Subcutaneous abdominal adipose tissue (tissue), 5 donors: ENCODE data around the gene NAA35.

ENCODE experiments used
- H3K27ac ChIP-seq: one replicate; pipeline ENCODE4 v1.7.0; 2013; ENCODE audit warnings: low read depth, mild to moderate bottlenecking, inconsistent platforms, low read length, moderate library complexity
- H3K27me3 ChIP-seq, 5 donors: one replicate each; pipeline ENCODE4 v1.7.0; 2013; ENCODE audit warnings: low read length in 5 of 5, inconsistent platforms in 1 of 5; ENCODE audit not compliant: control insufficient read depth in 5 of 5, insufficient read depth in 4 of 5
- H3K36me3 ChIP-seq, 5 donors: one replicate each; pipeline ENCODE4 v1.7.0; 2013; ENCODE audit warnings: low read length in 5 of 5; ENCODE audit not compliant: control insufficient read depth in 5 of 5, insufficient read depth in 5 of 5
- H3K4me1 ChIP-seq, 5 donors: one replicate each; pipeline ENCODE4 v1.7.0; 2013; ENCODE audit warnings: low read length in 5 of 5, mild to moderate bottlenecking in 3 of 5, moderate library complexity in 1 of 5; ENCODE audit not compliant: control insufficient read depth in 5 of 5, insufficient read depth in 5 of 5
- H3K4me3 ChIP-seq, 5 donors: one replicate each; pipeline ENCODE4 v1.7.0; 2013; ENCODE audit warnings: low read length in 5 of 5, low read depth in 1 of 5
- H3K9ac ChIP-seq, 5 donors: one replicate each; pipeline ENCODE4 v1.7.0; 2013; ENCODE audit warnings: low read length in 5 of 5, mild to moderate bottlenecking in 4 of 5, moderate library complexity in 3 of 5
- H3K9me3 ChIP-seq, 5 donors: one replicate each; pipeline ENCODE4 v1.7.0; 2013; ENCODE audit warnings: low read length in 5 of 5; ENCODE audit not compliant: control insufficient read depth in 5 of 5
- donor health status: healthy.
- donor health status: healthy.
- donor health status: healthy.
- donor health status: healthy.
- donor health status: healthy.

The NAA35 gene

DNA sequence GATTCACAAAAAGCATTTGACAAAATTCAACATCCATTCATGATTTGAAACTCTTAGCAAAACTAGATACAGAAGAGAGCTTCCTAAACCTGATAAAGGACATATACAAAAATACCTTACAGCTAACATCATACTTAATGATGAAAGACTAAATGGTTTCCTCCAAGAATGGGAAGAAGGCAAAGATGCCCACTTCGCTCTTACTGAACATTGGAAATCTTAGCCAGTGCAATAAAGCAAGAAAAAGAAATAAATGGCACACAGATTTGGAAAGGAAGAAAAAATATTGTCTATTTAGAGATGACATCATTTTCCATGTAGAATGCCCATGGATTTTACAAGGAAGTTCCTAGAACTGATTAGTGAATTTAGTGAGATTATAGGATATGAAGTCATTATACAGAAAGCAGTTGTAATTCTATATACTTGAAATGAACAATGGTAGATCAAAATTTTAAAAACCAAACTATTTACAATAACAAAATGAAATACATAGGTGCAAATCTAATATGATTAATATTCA is 64.4 kb downstream of the NAA35 start:
- H3K27ac ChIP-seq, result no peak overlapping the region
- H3K27me3 ChIP-seq, result no peaks in the 10 kb centered on the region
- peaks cover 0 to 4% (median 3%) of the 10 kb centered on the region in 5 donors for H3K9me3 ChIP-seq
- no peak overlapping the region for H3K4me3 ChIP-seq
- no peaks in the 10 kb centered on the region for H3K4me1 ChIP-seq
- no peak overlapping the region for H3K9ac ChIP-seq
- H3K36me3 ChIP-seq, result peaks cover 26 to 57% (median 43%) of the 10 kb centered on the region in 5 donors

DNA sequence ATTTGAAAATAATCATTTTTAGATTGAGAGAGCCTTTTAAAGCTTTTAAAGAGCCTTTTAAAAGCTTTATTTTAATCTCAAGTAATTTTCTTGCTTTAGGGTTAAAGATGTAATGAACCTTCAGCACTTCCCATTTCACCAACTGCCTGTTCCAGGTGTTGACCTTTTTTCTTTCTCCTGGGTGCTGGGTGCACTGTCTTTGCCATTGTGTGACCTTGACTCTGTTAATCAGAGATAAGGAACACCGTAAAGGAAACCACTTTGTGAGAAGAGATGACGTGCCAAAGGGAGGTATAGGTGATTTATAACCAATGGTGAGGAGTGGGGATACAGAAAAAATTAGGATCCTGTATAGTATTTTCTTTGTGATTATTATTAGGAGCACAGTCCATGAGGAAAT is 68.2 kb downstream of the NAA35 start:
- peaks cover 37 to 60% (median 55%) of the 10 kb centered on the region in 5 donors for H3K36me3 ChIP-seq
- no peak overlapping the region for H3K4me3 ChIP-seq
- H3K9ac ChIP-seq, result no peak overlapping the region

GRCh38 chr9:86020731-86021130 is 79.8 kb downstream of the NAA35 start:
- Histone ChIP-seq H3K27me3 (no peaks in the 10 kb centered on the region), H3K9me3 (no peaks in the 10 kb centered on the region), H3K4me1 (no peaks in the 10 kb centered on the region), H3K9ac (no peak overlapping the region), H3K36me3 (peaks cover 30 to 58% (median 53%) of the 10 kb centered on the region in 5 donors), H3K27ac (no peak overlapping the region), H3K4me3 (no peak overlapping the region)

More for the DNA sequence above, 68.2 kb downstream of the NAA35 start:
- no peaks in the 10 kb centered on the region for H3K4me1 ChIP-seq
- no peak overlapping the region for H3K27ac ChIP-seq
- no peaks in the 10 kb centered on the region for H3K27me3 ChIP-seq
- H3K9me3 ChIP-seq, result peaks cover 0 to 4% (median 3%) of the 10 kb centered on the region in 5 donors

- Histone ChIP-seq H3K27ac (no peak overlapping the region), H3K4me3 (no peak overlapping the region), H3K4me1 (no peaks in the 10 kb centered on the region), H3K9ac (no peak overlapping the region), H3K9me3 (no peaks in the 10 kb centered on the region), H3K27me3 (no peaks in the 10 kb centered on the region), H3K36me3 (peaks cover 32 to 63% (median 56%) of the 10 kb centered on the region in 5 donors)
Measured at GRCh38 chr9:86021166-86021565, 80.2 kb downstream of the NAA35 start.

DNA sequence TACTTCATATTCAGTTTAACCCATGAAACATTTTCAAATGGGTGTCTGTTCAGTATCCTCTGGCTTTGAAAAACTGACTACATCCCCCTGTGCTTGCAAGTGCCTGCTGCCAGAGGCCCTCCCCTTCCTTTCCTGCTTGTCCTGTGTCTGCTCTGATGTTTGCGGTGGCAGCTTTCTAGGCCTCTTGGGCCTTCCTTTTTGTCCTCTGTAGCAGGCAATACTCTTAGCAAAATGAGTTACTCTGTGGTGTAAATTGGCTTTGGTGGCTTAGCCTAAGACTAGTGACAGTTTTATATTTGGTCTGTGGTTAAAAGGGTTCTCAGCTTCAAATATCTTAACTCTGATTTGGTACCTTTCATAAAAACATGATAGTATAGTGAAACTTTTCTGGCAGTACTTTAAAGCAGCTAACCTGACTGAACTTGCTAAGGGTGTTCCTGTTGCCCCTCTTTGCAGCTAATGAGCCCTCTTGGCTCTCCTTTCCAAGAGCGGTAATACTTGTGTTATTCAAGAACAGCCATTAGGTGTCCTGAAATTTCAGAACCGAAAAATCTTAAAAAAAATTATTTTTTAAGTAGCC is 81.8 kb downstream of the NAA35 start:
- no peak overlapping the region for H3K27ac ChIP-seq
- H3K4me1 ChIP-seq, result no peaks in the 10 kb centered on the region
- H3K4me3 ChIP-seq, result no peak overlapping the region
- H3K27me3 ChIP-seq, result no peaks in the 10 kb centered on the region
- H3K9me3 ChIP-seq, result no peaks in the 10 kb centered on the region
- H3K9ac ChIP-seq, result no peak overlapping the region
- H3K36me3 ChIP-seq, result peaks cover 30 to 65% (median 58%) of the 10 kb centered on the region in 5 donors

DNA sequence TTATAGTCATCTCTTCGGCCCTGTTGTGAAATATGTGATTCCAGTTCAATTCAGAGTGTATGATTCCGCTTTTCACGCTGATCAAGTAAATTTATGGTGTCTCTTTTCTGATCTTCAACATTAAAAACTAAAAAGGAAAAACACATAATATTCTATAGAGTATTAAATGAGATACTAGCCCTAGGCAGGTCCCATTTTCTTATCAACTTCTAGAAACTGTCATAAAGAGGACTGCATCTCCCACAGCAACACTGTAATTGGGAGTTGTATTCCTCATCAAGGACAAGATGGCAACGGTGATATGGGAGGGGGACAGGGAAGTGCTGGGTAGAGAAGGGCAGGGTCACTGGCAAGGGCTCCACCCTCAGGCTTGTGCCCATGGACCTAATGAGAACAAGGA is 86.8 kb downstream of the NAA35 start:
- no peaks in the 10 kb centered on the region for H3K27me3 ChIP-seq
- no peak overlapping the region for H3K4me3 ChIP-seq
- peaks cover 9 to 52% (median 40%) of the 10 kb centered on the region in 5 donors for H3K36me3 ChIP-seq
- H3K27ac ChIP-seq, result no peak overlapping the region
- H3K4me1 ChIP-seq, result no peaks in the 10 kb centered on the region
- H3K9ac ChIP-seq, result no peak overlapping the region
- peaks cover 0 to 8% (median 0%) of the 10 kb centered on the region in 5 donors for H3K9me3 ChIP-seq

DNA sequence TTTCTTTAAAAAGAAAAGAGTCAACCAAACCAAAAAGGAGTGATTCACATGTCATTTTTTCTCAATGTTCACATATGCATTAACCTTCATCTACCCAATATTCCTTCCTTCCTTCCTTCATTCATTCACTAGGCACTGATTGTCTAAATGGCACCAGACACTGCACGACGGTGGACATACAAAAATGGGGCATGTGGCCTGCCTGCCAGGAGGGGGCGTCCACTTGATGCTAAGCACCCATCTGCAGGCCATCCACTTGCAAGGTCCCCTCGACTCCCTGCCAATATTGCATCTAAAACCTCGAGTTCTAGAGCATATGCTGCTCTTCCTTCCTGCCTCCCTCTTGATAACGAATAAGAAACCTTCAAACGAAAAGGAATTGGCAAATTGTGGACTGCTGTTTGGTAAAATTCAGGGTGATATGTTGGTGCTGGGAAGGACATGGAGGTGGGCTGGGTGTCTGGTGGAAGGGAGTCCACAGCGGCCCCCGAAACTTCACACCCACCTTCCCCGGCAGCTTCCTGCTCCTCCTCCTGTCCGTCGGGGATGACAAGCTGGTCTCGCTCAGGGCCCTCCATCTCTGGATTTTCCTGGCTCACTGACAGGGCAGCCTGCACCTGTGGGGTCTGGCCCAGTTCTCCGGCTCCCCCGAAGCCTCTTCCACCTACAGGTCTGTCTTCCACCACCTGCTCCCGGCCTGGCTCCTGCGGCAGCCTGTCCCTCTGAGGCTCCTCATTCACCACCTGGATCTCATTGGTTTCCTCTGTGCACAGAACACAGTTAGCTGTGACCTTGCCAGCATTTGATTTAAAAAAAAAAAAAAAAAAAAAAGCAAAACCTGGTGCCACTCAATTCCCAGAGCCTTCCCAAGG is 94.2 kb downstream of the NAA35 start:
- H3K4me3 ChIP-seq, result no peak overlapping the region
- H3K27ac ChIP-seq, result no peak overlapping the region

GRCh38 chr9:86035827-86036440 is 95.0 kb downstream of the NAA35 start:
- no peak overlapping the region for H3K4me3 ChIP-seq
- no peaks in the 10 kb centered on the region for H3K9me3 ChIP-seq
- H3K9ac ChIP-seq, result no peak overlapping the region
- H3K4me1 ChIP-seq, result no peaks in the 10 kb centered on the region
- no peaks in the 10 kb centered on the region for H3K27me3 ChIP-seq
- peaks cover 0 to 22% (median 2%) of the 10 kb centered on the region in 5 donors for H3K36me3 ChIP-seq
- no peak overlapping the region for H3K27ac ChIP-seq

More for the DNA sequence above, 94.2 kb downstream of the NAA35 start:
- H3K4me1 ChIP-seq, result no peaks in the 10 kb centered on the region
- no peaks in the 10 kb centered on the region for H3K9me3 ChIP-seq
- no peak overlapping the region for H3K9ac ChIP-seq
- H3K36me3 ChIP-seq, result peaks cover 0 to 22% (median 2%) of the 10 kb centered on the region in 5 donors
- H3K27me3 ChIP-seq, result no peaks in the 10 kb centered on the region

- Histone ChIP-seq H3K27me3 (no peaks in the 10 kb centered on the region), H3K4me3 (no peak overlapping the region), H3K4me1 (peaks cover 0 to 6% (median 5%) of the 10 kb centered on the region in 5 donors), H3K9ac (no peak overlapping the region), H3K27ac (no peak overlapping the region), H3K36me3 (peaks cover 0 to 22% (median 2%) of the 10 kb centered on the region in 5 donors), H3K9me3 (no peaks in the 10 kb centered on the region)
Measured at GRCh38 chr9:86036555-86036954, 95.6 kb downstream of the NAA35 start.
